ENCODE results near the gene SQOR. TPM values are rescaled to one million over a fixed set of nuclear protein-coding genes. Genes with fewer than 3 reads are reported as not detected.

Gene SQOR
- total RNA-seq, 2 donors from 2014 or later: 0.24 TPM; not detected in 1

DNA sequence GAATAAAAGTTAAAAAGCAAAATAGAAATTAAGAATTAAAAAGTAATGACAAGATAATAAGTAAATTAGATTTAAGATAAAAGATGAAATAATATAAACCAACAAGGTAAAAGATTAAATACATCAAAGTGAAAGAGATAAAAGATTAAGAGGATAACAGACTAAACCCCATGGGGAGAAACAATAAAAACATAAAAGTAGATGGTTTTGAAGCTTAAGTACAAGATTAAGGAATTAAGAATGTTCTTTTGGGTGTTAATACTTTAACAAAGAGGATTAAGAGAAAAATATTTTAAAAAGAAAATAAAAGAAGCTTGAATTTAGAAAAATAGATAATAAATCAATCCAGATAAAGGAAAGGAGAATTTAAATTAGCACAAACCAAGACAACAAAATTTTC, 85.4 kb downstream of the SQOR start:
- peaks cover 11% of the 10 kb centered on the region for H3K4me1 Mint-ChIP-seq
- H3K27ac Mint-ChIP-seq: no peak overlapping the region
- H3K9me3 Mint-ChIP-seq: no peaks in the 10 kb centered on the region
- no peak overlapping the region for H3K4me3 ChIP-seq (ENCODE audit: low read length)
- H3K4me1 ChIP-seq (ENCODE audit: control insufficient read depth, insufficient read depth, low read length): no peaks in the 10 kb centered on the region
- no peaks in the 10 kb centered on the region for H3K36me3 ChIP-seq (ENCODE audit: control insufficient read depth, insufficient read depth, low read length)
- TF ChIP-seq, protein P1, sequence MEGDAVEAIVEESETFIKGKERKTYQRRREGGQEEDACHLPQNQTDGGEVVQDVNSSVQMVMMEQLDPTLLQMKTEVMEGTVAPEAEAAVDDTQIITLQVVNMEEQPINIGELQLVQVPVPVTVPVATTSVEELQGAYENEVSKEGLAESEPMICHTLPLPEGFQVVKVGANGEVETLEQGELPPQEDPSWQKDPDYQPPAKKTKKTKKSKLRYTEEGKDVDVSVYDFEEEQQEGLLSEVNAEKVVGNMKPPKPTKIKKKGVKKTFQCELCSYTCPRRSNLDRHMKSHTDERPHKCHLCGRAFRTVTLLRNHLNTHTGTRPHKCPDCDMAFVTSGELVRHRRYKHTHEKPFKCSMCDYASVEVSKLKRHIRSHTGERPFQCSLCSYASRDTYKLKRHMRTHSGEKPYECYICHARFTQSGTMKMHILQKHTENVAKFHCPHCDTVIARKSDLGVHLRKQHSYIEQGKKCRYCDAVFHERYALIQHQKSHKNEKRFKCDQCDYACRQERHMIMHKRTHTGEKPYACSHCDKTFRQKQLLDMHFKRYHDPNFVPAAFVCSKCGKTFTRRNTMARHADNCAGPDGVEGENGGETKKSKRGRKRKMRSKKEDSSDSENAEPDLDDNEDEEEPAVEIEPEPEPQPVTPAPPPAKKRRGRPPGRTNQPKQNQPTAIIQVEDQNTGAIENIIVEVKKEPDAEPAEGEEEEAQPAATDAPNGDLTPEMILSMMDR (conservative IDR thresholded peaks at IDR 0.05): no peak
- no peak overlapping the region for H3K9ac ChIP-seq (ENCODE audit: extremely low read depth, low read length, poor library complexity, severe bottlenecking)
- DNase-seq: no peak
- peaks cover 97% of the 10 kb centered on the region for H3K27me3 ChIP-seq (ENCODE audit: control insufficient read depth, insufficient read depth, low read length, poor library complexity, severe bottlenecking)
- H3K27me3 Mint-ChIP-seq (ENCODE audit: insufficient read depth): peaks cover 82% of the 10 kb centered on the region
- no peaks in the 10 kb centered on the region for H3K36me3 Mint-ChIP-seq (ENCODE audit: low read depth)
- H3K4me3 Mint-ChIP-seq: no peak overlapping the region
- H3K27ac ChIP-seq (ENCODE audit: low read depth, low read length): no peak overlapping the region
- H3K9me3 ChIP-seq (ENCODE audit: control insufficient read depth, low read length): no peaks in the 10 kb centered on the region

DNA sequence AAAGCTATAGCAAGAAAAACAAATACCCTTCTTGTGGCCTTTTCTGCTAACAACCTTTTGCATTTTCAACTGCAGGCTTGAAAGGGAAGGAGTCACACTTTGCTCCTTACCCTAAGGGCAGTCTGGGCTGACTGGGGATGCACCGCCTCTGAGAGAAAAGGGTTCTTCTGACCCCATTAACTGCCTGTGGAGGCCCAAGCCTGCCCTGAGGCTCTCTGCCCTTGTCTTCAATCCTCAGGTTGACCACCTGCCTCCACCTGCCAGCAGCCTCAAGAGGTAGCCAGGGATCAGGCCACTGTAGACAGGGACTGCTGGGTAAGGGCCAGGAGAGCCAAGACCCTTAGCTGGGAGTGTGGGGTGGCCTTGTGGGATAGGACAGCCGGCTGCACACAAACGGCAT, 93.8 kb downstream of the SQOR start:
- H3K27ac ChIP-seq (ENCODE audit: low read depth, low read length): no peak overlapping the region
- Mint-ChIP-seq H3K36me3 (ENCODE audit: low read depth) (no peaks in the 10 kb centered on the region), H3K27ac (no peak overlapping the region), H3K9me3 (no peaks in the 10 kb centered on the region), H3K4me1 (no peaks in the 10 kb centered on the region), H3K27me3 (ENCODE audit: insufficient read depth) (peaks cover 52% of the 10 kb centered on the region), H3K4me3 (no peak overlapping the region)
- DNase-seq: no peak
- H3K36me3 ChIP-seq (ENCODE audit: control insufficient read depth, insufficient read depth, low read length): no peaks in the 10 kb centered on the region
- TF ChIP-seq, protein P1 (conservative IDR thresholded peaks at IDR 0.05): no peak
- no peaks in the 10 kb centered on the region for H3K4me1 ChIP-seq (ENCODE audit: control insufficient read depth, insufficient read depth, low read length)
- no peaks in the 10 kb centered on the region for H3K9me3 ChIP-seq (ENCODE audit: control insufficient read depth, low read length)
- H3K9ac ChIP-seq (ENCODE audit: extremely low read depth, low read length, poor library complexity, severe bottlenecking): no peak overlapping the region
- WGBS, 2 experiments (ENCODE audit: insufficient coverage in 1 of 2, insufficient read length in 1 of 2): 60 to 92% methylated on average over 1 to 3 of the region's 3 CpGs
- H3K27me3 ChIP-seq (ENCODE audit: control insufficient read depth, insufficient read depth, low read length, poor library complexity, severe bottlenecking): peaks cover 96% of the 10 kb centered on the region
- no peak overlapping the region for H3K4me3 ChIP-seq (ENCODE audit: low read length)

DNA sequence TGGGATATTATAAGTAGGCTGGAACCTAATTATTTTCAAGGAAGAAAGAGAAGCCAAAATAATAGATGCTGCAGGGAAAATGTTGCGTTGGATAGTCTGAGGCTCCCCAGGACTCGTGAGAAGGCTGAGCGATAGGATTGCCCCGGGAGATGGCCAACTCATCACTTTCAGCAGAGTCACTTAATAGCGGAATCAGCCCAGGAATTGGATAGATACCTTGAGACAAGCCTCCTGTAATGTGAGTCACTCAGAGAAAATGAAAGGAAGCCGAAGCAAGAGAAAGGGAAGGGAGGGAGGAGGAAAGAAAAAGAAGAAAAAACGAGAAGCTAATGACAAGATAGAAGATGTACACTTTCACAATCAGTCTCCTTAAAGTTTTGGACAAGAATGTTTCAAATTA, 94.3 kb downstream of the SQOR start:
- Histone ChIP-seq H3K9ac (ENCODE audit: extremely low read depth, low read length, poor library complexity, severe bottlenecking) (no peak overlapping the region), H3K4me3 (ENCODE audit: low read length) (no peak overlapping the region), H3K27ac (ENCODE audit: low read depth, low read length) (no peak overlapping the region), H3K4me1 (ENCODE audit: control insufficient read depth, insufficient read depth, low read length) (no peaks in the 10 kb centered on the region), H3K9me3 (ENCODE audit: control insufficient read depth, low read length) (no peaks in the 10 kb centered on the region), H3K27me3 (ENCODE audit: control insufficient read depth, insufficient read depth, low read length, poor library complexity, severe bottlenecking) (peaks cover 91% of the 10 kb centered on the region), H3K36me3 (ENCODE audit: control insufficient read depth, insufficient read depth, low read length) (no peaks in the 10 kb centered on the region)
- TF ChIP-seq, protein P1 (conservative IDR thresholded peaks at IDR 0.05): no peak
- no peaks in the 10 kb centered on the region for H3K4me1 Mint-ChIP-seq
- no peaks in the 10 kb centered on the region for H3K36me3 Mint-ChIP-seq (ENCODE audit: low read depth)
- peaks cover 47% of the 10 kb centered on the region for H3K27me3 Mint-ChIP-seq (ENCODE audit: insufficient read depth)
- H3K4me3 Mint-ChIP-seq: no peak overlapping the region
- WGBS, 2 experiments (ENCODE audit: insufficient coverage in 1 of 2, insufficient read length in 1 of 2): 85 to 86% methylated on average over 7 of the region's 7 CpGs
- H3K9me3 Mint-ChIP-seq: no peaks in the 10 kb centered on the region
- no peak for DNase-seq
- H3K27ac Mint-ChIP-seq: no peak overlapping the region

Data from endodermal cell (in vitro differentiated cells).